Measurements from ENCODE around the gene MVD.

- no peak for TF ChIP-seq CTCF (IDR thresholded peaks at IDR 0.05)
- no peak for TF ChIP-seq POLR2A (IDR thresholded peaks at IDR 0.05)
- no peak for TF ChIP-seq POLR2AphosphoS5 (IDR thresholded peaks at IDR 0.05)
Observed at GRCh38 chr16:88626646-88627045, 36.2 kb downstream of the MVD start.

All from breast epithelium (tissue), 3 donors.